ENCODE data around the gene UCK1.

UCK1 gene

DNA sequence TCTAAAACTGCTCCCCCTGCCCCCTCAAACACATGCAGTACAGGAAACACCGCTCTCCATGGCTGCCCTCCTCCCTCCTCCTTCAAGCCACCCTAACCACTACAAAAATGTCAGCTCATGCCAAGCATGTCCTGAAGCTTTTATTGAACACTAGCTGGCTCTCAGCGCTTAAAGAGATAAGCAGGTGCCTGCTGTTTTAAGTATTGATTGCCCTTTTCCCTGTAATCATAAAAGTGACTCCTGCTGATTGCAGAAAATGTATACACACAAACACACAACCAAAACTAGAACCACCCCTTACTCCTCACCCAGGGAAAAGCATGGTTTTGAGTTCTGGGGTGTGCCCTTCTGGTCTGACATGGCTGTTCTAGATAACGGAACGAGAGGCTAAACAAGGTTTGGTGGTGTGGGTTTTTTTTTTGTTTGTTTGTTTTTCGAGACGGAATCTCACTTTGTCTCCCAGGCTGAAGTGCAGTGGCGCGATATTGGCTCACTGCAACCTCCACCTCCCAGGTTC is 3.7 kb upstream of the UCK1 start:
- TF ChIP-seq, protein P1, sequence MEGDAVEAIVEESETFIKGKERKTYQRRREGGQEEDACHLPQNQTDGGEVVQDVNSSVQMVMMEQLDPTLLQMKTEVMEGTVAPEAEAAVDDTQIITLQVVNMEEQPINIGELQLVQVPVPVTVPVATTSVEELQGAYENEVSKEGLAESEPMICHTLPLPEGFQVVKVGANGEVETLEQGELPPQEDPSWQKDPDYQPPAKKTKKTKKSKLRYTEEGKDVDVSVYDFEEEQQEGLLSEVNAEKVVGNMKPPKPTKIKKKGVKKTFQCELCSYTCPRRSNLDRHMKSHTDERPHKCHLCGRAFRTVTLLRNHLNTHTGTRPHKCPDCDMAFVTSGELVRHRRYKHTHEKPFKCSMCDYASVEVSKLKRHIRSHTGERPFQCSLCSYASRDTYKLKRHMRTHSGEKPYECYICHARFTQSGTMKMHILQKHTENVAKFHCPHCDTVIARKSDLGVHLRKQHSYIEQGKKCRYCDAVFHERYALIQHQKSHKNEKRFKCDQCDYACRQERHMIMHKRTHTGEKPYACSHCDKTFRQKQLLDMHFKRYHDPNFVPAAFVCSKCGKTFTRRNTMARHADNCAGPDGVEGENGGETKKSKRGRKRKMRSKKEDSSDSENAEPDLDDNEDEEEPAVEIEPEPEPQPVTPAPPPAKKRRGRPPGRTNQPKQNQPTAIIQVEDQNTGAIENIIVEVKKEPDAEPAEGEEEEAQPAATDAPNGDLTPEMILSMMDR (IDR thresholded peaks at IDR 0.05; ENCODE audit: insufficient read depth, low read depth, low read length, missing control alignments) = no peak
- no peak for DNase-seq (ENCODE audit: low read depth)

DNA sequence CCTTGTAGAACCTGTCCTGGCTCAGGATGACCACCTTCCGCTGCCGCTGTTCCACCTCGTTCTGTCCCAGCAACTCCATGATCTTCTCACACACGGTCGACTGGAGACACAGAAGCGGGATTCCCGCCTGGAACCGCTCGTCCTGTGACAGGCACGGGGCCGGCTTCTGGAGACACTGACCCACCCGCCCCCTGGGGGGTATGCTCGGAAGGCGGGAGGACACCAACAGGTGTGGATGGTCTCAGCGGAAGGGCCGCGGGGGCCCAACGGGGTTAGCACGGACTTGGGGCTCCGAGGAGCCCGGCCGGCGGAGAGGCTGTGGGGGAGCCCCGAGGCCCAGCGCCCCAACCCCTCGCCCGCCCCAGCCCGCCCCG is 530 bp downstream of the UCK1 start:
- peak; percentile 32 for DNase-seq (ENCODE audit: low read depth)
- TF ChIP-seq, protein P1 (IDR thresholded peaks at IDR 0.05; ENCODE audit: insufficient read depth, low read depth, low read length, missing control alignments) = peak; percentile 3
- peak overlapping the region; percentile 67 for H3K4me3 ChIP-seq (ENCODE audit: low read length)

More for the DNA sequence above, 3.7 kb upstream of the UCK1 start:
- no peak overlapping the region for H3K4me3 ChIP-seq (ENCODE audit: low read length)

DNA sequence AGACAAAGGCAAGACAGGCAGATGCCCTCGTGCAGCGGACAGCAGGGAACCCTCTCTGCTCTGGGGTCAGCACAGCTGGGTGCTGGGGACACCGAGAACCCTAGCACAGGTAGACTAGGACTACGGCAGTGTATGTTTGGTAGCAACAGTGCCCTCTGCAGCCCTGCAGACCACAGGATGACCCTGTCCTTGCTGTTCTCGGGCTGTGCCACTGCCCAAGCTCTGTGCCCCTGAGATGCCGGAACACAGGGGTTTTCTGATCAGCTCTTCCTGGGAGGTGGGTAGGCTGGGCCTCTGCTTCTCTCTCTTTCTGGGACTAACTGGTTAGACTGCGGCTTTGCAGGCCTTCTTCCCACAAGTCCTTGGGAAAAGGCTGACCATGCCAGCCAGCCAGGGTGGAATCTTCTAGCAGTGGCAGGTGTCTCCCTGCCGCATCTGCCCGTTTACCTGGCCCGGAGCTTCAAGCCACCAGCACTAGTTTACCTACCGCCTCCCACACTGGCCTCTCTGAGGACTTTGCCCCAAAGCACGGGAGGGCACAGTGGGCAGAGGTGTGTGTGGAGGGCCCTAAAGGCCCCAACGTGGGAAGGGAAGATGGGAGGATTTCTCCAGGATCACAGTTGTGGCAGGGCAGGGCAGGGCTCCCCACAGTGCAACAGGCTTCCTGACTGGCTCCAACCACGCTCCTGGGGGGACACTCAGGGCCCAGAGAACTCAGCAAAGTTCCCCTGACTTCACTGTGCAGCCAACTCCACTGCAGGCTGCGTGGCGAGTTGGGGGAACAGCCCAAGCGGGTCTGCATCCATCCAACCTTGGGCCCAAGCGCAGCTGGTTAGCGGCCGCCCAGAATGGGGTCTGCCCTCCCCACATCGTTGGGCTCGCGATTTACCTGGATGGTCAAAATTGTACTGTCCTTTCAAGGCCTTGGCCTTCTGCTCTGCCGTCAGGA is 1.2 kb downstream of the UCK1 start:
- H3K4me3 ChIP-seq (ENCODE audit: low read length) = peak overlapping the region; percentile 67
- TF ChIP-seq, protein P1 (IDR thresholded peaks at IDR 0.05; ENCODE audit: insufficient read depth, low read depth, low read length, missing control alignments) = no peak
- DNase-seq (ENCODE audit: low read depth) = no peak

DNA sequence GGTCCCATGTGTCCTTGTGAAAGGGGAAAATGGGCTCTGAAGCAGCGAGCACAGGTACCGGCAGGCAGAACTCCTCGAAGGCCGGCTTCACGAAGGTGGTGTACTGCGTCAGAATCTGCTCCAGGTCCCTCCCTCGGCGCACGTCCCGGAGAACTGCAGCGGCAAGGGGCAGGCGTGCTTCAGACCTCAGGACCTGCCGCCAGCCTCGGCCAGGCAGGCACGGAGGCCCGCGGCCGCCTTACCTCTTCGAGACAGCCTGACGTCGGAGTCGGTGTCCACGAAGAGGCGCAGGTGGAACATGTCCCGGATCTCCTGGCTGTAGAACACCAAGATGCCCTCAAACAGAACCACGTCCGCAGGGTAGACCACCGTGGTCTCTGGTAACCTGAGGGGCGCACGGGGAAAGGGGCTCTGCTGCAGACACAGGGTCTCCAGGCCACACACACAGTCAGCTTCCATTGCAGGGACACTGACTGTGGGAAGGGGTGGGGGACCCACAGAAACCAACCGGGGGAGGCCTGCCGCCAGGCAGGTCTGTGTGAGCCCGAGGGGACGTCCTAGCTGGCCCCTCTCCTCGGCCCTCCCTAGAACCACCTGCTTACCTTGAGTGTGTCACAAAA is 2.1 kb downstream of the UCK1 start:
- no peak overlapping the region for H3K4me3 ChIP-seq (ENCODE audit: low read length)
- TF ChIP-seq, protein P1 (IDR thresholded peaks at IDR 0.05; ENCODE audit: insufficient read depth, low read depth, low read length, missing control alignments) = no peak
- no peak for DNase-seq (ENCODE audit: low read depth)

DNA sequence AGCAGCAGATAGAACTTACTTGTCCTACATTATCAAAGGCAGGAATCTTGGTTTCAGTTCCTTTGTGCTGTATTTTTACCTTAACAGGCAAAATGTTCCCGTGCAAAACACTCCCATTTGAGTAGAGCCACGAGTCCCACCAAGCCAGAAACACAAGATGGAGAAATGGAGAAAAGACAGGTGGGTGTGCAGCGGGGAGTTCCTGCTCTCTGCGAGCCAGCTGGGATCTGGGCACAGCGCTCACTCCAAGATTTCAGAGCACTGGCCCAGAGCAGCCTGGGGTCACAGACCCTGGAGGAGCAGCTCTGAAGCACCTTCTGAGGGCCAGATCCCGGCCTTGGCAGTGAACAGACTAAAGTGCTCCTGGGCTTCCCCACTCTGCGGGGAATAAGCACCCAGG is 2.9 kb downstream of the UCK1 start:
- H3K4me3 ChIP-seq (ENCODE audit: low read length) = no peak overlapping the region
- TF ChIP-seq, protein P1 (IDR thresholded peaks at IDR 0.05; ENCODE audit: insufficient read depth, low read depth, low read length, missing control alignments) = no peak
- no peak for DNase-seq (ENCODE audit: low read depth)

DNA sequence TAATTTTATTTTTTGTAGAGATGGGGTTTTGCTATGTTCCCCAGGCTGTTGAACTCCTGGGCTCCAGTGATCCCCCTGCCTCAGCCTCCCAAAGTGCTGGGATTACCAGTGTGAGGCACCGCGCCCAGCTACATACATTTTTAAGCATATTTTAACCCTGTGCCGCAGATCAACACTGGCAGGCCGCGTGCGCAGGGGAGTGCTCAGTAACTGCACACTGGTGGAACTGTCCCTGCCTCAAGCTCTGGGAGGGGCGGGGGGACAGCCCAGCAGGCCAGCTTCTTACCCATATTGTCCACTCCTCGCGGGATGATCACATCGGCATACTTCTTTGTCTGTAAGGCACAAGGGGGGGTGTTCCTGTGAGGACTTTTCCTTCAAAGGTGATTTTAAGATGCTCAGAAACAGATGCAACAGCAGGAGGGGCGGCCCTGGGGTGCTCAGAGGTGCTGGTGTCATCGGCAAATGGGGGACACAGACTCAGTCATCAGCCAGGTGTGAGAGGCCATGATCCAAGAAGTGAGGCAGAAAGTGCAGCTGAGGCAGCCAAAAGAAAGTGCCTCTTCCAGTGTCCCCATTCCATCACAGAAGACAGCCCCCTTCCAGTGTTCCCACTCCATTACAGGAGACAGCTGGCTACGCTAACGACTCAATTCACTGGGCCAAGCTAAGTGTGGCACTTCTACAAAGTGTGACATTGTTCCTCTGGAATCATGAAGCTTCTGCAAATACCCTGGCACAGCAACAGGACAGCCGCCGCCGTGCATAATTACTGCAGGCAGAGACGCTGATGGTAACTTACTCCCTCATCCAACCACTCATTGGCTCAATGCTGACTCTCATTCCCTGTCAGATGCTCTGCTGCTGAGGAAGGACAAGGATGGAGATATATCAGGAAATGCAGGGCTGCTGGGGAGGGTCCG is 5.2 kb downstream of the UCK1 start:
- no peak for DNase-seq (ENCODE audit: low read depth)
- TF ChIP-seq, protein P1 (IDR thresholded peaks at IDR 0.05; ENCODE audit: insufficient read depth, low read depth, low read length, missing control alignments) = no peak
- no peak overlapping the region for H3K4me3 ChIP-seq (ENCODE audit: low read length)

All from epithelial cell of esophagus (primary cell).